NCI-H2081 (cell line): Measurements from ENCODE around the gene ATP1B1.
A peak's percentile ranks its signal among the peaks of the same experiment; 100 is the strongest.

Experiments used
- DNase-seq, 2 experiments: peaks; one replicate each; lab custom pipeline; 2025; lab: John Stamatoyannopoulos, UW

The ATP1B1 gene

GRCh38 chr1:169106095-169106920 is at the start of gene ATP1B1:
ATP1B1 (plus strand) TSS chr1:169106690; CDS start chr1:169106830, 140 bp downstream.
- DNase-seq, result peak; percentile 94 to 97

- no peak for DNase-seq
Measured at GRCh38 chr1:169059421-169059820, 47.1 kb upstream of the ATP1B1 start.

- DNase-seq, result no peak
Measured at GRCh38 chr1:169060043-169060722, 46.3 kb upstream of the ATP1B1 start.

- no peak for DNase-seq
Measured at GRCh38 chr1:169060919-169061639, 45.4 kb upstream of the ATP1B1 start.

GRCh38 chr1:169062152-169062551 is 44.3 kb upstream of the ATP1B1 start:
- no peak for DNase-seq

GRCh38 chr1:169064103-169064502 is 42.4 kb upstream of the ATP1B1 start:
- DNase-seq, result no peak

- DNase-seq, result no peak
Measured at GRCh38 chr1:169070547-169070946, 35.9 kb upstream of the ATP1B1 start.

- no peak for DNase-seq
Measured at GRCh38 chr1:169070958-169071357, 35.5 kb upstream of the ATP1B1 start.

GRCh38 chr1:169072945-169073725 is 33.4 kb upstream of the ATP1B1 start:
- DNase-seq, result peak; percentile 39 to 52

GRCh38 chr1:169078163-169078883 is 28.2 kb upstream of the ATP1B1 start:
- DNase-seq, result peak in 1 of 2 experiments; percentile 12

GRCh38 chr1:169081503-169082123 is 24.9 kb upstream of the ATP1B1 start:
- no peak for DNase-seq

- DNase-seq, result no peak
Measured at GRCh38 chr1:169085911-169086310, 20.6 kb upstream of the ATP1B1 start.

- DNase-seq, result peak in 1 of 2 experiments; percentile 41
Measured at GRCh38 chr1:169086603-169087455, 19.7 kb upstream of the ATP1B1 start.

- DNase-seq, result no peak
Measured at GRCh38 chr1:169087876-169088275, 18.6 kb upstream of the ATP1B1 start.

- no peak for DNase-seq
Measured at GRCh38 chr1:169089776-169090175, 16.7 kb upstream of the ATP1B1 start.

GRCh38 chr1:169090308-169090899 is 16.1 kb upstream of the ATP1B1 start:
- DNase-seq, result no peak

GRCh38 chr1:169090900-169091311 is 15.6 kb upstream of the ATP1B1 start:
- no peak for DNase-seq

- DNase-seq, result no peak
Measured at GRCh38 chr1:169091480-169091941, 15.0 kb upstream of the ATP1B1 start.

GRCh38 chr1:169092399-169092798 is 14.1 kb upstream of the ATP1B1 start:
- no peak for DNase-seq
